HG03520 (cell line): ENCODE measurements around the gene LEP.
"Not testable (repeated sequence)": the region's sequence is repeated elsewhere in the genome, so short reads cannot be mapped to it uniquely, and the experiment has no call there.

ENCODE experiments used
- ATAC-seq: cut with Tn5 transposase; IDR thresholded peaks from one replicate; pipeline ENCODE4 v1.9.1; 2021; ENCODE audit warnings: mild to moderate bottlenecking, moderate library complexity; ENCODE audit not compliant: unreplicated experiment

LEP gene

DNA sequence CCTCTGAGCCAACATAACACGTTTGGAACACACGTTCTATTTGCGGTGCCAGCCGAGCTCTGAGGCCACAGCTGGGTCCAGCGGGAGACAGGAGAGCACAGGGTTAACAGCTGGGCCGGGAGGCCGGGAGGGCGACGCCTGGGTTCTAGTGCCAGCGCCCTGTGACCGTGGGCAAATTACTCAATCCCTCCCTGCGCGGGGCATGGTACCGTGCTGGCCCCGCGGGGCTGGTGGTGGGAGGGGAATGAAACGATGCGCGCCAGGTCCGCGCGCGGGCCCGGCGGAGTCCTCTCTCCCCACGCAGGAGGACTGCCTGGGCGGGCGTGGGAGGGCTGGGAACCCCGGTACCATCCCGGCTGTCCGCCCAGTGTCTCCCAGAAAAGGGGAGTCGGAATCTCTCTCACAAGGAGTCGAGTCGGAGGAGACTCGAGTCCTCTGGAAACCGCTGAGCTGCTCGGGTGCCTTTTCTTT lies 30.4 kb downstream of the LEP start:
- ATAC-seq: no peak

DNA sequence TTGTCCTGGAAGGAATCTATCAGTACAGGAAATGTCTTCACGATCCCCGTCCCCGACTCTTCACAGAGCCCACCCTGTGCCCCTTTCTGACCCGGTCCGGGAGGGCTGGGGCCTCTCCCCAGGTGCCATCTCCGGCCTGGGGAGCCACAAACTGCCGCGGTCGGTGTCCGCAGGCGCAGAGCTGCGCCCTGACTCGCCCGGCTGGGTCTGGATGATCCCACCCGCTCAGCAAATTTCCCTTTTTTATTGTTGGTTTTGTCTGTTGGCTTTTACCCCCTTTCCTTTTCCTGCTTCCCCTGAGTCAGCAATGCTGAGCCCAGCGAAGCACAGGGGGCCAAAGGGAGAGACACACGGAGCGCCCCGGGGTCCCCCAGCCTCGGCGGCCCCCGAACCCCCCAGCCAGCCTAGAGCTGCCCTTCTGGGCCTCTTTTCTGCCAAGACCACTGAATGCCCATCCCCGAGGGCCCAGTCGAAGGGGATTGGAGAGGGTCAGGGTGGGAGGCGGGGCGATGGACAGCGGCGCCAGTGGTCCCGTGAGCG lies 30.9 kb downstream of the LEP start:
- ATAC-seq: no peak

DNA sequence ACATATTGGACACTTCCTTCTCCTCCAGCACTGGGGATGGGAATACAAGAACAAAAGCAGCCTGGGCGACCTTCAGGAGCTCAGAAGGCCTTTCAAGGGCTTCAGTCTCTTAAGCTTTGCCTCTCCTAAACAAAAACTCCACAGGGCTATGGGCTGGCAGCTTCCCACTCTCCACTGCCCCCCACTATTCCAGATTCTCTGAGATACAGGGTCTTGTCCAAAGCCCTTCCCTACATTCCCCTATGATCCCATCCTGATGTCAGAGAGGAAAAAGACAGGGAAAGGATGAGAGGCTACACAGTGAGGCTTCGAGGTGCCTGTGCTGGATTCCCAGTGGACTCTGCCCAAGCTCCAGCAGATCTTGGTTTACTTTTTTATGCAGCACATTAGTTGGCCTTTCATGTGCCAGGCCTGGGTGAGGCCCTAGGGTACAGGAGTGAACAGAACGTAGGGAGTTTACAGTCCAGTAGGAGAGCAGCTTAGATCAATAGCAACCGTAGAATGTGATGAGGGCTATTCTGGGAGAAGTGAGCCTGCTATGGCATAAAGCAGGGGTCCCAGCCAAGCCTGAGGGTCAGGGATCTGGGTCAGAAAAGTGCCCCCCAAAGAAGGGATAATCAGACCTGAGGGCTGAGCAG lies 33.3 kb downstream of the LEP start:
- ATAC-seq: no peak

DNA sequence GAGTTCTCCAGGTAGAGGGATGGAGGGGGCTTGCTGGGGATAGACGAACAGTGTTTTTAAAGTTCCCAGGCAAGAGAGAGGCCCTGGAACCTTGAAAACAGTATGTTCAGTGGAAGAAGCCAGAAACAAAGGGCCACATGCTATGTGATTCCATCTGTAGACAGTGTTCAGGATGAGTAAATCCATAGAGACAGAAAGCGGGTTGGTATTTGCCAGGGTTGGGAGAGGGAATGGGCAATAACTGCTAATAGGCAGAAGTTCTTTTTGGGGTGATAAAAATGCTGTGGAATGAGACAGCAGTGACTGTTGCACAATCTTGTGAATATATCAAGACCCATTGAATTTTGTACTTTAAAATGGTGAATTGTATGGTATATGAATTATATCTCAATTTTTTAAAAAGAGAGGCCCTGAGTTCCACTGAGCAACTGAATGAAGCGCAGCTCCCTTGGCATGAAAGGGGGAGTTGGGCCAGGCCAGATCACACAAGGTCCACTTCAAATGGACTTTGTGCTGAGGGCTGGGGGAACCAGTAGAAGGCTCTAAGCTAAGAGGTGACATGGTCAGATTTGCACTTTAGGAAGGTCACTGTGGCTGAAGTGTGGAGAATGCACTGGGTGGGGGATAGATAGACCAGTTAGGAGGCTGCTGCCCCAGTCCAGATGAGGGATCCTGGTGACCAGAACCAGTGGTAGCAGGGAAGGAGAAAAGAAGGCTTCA lies 34.0 kb downstream of the LEP start:
- ATAC-seq: no peak

DNA sequence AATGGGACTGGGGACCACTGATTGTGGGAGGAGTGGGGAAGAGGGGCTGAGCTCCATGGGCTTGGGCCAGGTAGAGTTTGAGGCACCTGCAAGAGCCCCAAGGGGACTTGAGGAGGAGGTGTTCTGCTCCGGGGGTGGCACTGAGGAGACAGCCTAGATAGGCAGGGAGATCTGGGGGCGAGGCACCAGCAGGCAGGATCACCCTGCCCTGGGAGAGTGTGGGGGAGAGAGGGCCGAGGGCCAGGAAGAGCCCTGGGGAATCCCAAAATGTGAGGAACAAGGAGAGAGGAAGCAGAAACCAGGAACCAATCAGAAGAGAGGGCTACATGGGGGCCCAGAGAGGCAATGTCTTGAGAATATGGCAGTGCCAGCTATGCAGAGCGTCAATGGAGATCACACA lies 34.6 kb downstream of the LEP start:
- no peak for ATAC-seq

DNA sequence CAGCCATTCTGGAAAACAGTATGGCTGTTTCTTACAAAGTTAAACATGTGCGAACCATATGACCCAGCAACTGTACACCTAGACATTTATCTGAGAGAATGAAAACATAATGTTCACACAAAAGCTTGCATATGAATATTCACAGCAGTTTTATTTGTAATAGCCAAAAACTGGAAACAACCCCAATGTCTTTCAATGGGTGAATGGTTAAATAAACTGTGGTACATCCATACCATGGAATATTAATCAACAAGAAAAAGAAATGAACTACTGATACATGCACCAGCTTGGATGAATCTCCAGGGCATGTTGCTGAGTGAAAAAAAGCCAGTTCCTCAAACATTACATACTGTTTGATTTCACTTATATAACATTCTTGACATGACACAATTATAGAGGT lies 37.3 kb downstream of the LEP start:
- ATAC-seq: no peak

DNA sequence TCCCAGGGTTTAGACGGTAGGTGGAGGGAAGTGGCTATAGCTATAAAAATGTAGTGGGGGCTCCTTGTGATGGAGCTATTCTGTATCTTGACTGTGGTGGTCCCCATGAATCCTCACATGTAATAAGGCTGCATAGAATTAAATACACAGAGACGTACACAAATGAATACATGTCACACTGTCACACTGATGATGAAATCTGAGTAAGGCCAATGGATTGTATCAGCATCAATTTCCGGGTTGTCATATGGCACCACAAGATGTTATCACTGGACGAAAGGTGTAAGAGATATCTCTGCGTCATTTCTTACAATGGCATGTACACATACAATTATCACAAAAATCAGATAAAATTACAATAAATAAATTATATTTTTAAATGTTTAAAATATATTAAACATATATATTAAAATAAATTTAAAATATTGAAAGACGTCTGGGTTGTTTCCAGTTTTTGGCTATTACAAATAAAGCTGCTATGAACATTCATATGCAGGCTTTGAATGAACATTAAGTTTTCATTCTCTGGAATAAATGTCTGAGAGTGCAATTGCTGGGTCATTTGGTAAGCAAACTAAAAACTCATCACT lies 38.1 kb downstream of the LEP start:
- no peak for ATAC-seq

DNA sequence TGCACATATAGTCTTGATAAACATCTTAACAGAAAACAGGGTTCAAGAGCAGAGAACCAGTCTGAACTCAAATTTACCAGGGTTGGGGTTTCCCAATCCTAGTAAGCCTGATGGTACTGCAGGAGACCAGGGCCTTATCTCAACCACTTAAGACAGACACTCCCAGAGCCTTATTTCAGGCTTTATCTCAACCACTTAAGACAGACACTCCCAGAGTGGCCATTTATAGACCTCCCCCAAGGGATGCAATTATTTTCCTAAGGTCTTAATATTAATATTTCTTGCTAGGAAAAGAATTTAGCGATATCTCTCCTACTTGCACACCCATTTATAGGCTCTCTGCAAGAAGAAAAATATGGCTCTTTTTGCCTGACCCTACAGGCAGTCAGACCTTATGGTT lies 39.4 kb downstream of the LEP start:
- ATAC-seq: not testable (repeated sequence)

DNA sequence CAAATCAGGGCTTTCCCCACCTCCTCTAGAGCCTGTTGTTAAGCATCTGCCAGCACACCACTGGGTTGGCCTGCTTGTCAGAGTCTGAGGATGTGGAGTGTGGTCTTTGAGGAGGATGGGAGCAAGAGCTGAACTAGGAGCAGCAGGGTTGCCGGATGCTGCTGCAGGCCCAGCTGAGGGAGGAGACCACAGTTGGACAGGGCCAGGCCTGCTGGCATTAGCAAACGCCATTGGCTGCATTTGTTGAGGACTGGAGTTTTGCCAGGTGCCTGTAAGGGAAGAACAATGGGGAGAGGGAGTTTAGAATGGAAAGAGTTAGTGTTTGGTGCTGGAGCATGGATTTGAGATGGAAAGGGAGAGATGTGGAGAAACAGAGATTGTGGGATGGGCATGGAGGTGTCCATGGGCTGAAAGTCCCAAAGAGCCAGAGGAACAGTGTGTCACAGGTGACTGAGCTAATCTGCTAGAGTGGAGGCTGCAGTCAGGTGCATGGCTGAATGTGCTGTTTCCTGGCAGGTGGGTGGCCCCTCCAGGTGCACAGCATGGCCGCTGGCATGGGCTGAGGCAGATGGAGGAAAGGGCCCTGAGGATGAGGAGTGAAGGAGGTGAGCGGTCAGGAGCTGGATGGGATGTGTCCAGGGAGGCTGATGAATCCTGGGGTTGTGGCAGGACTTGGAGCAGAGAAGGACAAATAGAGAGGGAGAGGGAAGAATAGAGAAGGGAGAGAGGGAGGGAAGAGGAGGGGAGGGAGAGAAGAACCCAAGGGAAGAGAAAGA lies 40.7 kb downstream of the LEP start:
- ATAC-seq: no peak

DNA sequence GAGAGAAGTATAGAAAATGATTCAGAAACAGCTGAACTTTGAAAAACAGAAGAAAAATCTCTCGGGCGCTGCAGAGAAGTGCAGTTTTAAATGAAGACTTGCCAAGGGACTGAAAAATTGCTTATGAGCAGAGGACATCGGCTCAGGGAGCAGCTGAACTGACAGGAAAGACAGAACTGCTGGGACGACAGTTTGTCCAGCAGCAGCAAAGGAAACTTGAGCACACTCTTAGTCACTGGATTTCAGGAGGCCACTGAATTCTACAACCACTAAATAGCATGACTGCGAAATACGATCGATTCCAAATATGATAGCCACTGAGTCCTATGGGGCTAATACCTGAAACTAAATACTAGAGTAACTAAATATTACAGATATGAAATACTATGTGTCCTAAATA lies 43.0 kb downstream of the LEP start:
- no peak for ATAC-seq

DNA sequence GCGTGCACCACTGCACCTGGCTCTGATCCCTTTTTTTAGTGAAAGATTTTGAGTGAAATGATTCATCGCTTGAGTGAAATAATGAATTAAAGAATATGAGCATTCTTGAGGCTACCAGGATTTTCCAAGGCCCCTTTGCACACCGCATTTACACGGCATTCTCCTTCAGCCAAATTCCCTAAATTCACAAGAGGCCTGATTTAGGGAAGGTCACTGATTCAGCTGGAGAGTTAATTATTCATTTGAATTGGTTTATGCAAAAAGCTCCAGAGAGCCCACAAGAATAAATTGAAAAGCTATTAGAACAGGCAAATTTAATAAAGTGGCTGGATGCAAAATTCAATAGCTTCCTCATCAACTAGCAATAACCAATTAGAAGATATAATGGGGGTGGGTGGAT lies 46.5 kb downstream of the LEP start:
- ATAC-seq: no peak

DNA sequence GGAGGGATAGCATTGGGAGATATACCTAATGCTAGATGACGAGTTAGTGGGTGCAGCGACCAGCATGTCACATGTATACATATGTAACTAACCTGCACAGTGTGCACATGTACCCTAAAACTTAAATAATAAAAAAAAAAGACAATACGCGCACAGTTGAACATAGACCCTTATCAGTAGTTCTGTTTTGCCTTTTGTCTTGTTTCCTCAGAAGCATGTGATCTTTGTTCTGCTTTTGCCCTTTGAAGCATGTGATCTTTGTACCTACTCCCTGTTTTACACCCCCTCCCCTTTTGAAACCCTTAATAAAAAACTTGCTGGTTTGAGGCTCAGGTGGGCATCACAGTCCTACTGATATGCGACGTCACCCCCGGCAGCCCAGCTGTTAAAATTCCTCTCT lies 56.9 kb downstream of the LEP start:
- ATAC-seq: not testable (repeated sequence)

DNA sequence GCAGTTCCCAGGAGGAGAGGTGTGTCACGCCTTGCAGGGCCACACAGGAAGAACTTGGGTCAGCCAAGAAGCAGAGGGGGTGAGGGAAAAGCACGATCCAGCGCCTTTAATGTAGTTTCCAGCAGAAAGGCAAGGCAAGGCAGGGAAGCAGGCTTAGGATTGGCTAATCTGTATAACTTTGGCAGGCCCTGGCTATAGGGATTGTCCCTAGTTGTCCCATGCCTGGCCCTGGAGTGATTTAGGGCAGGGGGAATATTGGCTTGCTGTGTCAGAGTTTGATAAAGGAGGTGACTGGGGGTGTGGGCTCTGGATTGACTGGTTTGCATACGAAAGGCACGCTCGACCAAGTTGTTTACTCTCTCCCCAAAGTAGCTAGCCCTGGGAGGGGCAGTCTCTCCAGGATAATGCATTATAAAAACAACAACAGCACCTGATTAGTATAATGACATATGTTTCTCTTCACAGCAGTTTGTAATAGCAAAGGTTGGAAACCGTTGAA lies 58.1 kb downstream of the LEP start:
- no peak for ATAC-seq

DNA sequence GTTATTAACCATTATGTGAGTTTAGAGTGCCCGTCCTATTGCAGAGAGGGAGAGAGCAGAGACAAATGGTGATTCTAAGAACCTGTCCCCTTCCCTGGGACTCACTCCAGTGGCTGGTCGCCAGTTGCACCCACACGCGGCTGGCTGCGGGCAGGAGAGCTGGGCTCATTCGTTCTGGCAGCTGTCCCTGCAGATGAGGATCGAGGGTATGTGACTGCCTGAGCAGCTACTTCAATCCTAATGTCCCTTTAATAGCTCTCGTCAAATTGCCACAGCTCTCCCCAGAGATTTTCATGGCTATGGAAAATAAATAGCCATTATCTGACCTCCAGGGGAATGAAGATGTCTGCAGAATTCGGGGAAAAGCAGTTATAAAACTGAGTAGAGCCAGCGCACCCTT lies 61.1 kb downstream of the LEP start:
- ATAC-seq: no peak

DNA sequence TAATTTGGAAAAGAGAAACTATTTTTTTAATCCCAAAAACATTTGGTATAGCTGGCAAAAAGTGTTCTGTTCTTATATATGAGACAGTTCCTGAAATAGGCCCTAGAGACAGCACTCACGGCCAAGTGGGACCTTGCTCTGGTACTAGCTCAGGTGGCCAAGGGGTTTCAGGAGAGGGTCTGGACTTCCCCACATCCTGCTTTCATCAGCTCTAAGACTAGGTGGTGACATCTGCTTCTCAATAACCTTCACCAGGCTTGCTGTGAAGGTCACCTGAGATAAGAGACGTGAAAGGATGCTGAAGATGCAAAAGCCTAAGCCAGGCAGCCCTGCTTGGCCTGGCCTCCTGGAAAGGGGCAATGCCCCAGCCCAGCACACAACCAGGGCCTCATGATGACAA lies 62.1 kb downstream of the LEP start:
- no peak for ATAC-seq

DNA sequence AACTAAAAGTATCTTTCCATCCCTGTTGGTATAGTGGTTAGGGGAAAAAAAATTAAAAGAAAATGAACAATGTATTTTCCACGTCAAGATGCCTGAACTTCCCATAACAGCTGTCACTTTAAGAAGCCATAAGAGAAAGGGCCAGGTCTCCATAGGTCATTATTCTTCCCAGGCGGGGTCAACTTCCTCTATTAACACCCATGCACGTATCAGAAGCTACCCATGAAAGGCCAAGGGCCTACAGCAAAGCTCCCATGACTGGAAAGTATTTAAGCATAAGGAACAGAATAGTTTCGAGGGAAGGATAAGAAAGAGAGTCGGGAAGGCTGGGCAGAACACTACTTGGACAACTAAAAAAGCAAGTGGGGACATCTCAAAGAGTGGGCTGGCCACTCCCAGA lies 62.6 kb downstream of the LEP start:
- no peak for ATAC-seq

DNA sequence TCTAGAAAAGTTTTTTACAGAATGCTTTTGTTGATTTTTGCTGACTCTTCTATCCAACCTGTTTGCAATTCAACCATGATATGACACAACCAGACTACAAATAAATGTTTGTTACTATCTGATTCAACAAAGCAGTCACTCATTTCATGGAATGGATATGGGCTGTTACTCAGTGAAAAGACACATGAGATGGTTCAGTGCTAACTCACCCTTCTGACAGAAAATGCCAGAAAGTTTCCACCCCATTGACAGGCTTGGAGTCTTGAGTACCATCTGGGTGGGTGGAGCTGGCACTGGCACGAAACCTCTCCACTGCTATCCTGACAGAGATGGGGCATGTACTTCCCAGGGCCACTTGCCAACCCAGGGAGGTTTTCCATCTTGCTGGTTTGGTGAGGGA lies 63.1 kb downstream of the LEP start:
- no peak for ATAC-seq

DNA sequence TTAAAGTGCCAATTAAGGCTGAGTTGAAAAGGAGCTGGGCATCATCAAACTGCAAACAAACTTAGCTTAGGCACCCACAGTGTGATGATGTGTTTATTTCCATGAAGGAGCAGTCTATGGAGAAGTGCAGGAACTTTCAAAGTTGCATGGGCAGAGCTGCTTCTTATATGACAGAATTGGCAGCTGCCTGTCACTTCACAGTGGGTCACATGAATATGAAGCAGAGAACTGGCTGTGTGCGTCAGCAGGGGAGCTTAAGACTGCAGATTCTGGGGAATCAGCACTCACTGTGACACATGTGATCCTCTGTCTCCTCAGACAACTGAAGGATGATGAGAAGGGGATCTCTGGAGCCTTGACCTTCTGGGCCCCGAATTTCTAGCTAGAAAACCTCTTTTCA lies 66.0 kb downstream of the LEP start:
- ATAC-seq: no peak
